NCI-H82 treated with DMSO at 0.1 percent for 48 hours (cell line): ENCODE data around the gene HES1.
"Not testable (repeated sequence)": the region's sequence is repeated elsewhere in the genome, so short reads cannot be mapped to it uniquely, and the experiment has no call there.

Experiments used
- DNase-seq: peaks from one replicate; lab custom pipeline; 2025; ENCODE audit not compliant: unreplicated experiment; lab: John Stamatoyannopoulos, UW

HES1 gene, protein sequence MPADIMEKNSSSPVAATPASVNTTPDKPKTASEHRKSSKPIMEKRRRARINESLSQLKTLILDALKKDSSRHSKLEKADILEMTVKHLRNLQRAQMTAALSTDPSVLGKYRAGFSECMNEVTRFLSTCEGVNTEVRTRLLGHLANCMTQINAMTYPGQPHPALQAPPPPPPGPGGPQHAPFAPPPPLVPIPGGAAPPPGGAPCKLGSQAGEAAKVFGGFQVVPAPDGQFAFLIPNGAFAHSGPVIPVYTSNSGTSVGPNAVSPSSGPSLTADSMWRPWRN

DNA sequence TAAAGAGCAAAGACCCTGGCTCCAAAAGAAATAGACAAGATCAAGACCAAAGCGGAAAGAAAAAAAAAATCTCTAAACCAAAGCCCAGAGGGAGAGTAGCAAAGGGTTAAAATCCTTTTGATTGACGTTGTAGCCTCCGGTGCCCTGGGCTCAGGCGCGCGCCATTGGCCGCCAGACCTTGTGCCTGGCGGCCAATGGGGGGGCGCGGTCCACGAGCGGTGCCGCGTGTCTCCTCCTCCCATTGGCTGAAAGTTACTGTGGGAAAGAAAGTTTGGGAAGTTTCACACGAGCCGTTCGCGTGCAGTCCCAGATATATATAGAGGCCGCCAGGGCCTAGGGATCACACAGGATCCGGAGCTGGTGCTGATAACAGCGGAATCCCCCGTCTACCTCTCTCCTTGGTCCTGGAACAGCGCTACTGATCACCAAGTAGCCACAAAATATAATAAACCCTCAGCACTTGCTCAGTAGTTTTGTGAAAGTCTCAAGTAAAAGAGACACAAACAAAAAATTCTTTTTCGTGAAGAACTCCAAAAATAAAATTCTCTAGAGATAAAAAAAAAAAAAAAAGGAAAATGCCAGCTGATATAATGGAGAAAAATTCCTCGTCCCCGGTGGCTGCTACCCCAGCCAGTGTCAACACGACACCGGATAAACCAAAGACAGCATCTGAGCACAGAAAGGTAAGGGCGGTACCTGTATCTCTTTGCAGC is at the start of gene HES1:
TSS of gene HES1 (plus strand) at position 343 of the 713 bp plus-strand sequence. CDS start at position 576, 233 bp downstream.
- peak; percentile 88 for DNase-seq

DNA sequence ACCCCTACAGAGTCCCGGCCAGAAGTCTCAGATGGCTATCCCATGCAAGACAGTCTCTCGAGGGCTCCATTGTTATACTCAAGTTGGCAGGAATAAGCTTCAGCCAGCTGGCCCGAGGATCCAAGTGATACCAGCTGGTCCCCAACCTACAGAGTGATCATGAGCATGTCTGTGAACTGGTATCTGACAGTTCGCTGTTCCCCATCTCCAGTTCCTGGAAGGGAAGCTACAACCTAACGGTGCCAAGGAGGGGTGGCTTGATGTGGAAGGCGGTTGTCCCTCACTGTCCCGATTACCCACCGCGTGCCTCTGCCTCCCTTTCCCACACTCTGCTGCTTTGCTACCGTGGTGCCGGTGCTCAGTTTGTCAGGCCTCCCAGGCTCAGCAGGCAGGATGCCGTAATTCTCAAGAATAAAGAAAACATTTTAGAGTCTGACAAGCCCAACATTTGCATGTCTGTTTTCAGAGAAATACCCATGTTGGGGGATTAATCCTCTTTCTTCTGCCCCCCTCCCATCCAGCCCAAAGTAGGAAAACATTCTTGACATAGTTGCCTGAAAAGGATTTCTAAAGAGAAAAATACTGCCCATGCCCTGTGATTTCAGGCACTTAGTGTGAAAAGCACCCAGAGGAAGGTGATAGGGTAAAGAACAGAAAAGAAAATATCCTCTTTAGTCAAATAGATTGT is 49.4 kb upstream of the HES1 start:
- no peak for DNase-seq

DNA sequence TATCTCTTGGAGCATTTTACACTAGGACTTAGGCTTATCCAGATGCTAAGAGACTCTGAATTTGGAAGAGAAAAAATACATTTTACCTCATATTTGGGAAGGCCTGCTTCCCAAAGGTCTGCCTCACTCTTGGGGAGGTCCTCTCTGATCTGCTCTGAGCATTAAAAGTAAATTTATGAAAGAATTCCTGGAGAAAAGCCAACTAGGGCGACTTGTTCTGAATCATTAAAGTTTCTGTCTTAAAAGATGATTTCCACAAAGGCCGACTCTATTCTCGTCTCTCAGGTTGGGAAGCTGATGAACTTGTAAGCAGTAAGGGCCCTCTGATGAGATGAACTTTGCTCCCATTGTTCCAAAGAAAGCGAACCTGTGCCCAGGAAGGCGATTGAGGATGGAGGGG is 48.7 kb upstream of the HES1 start:
- DNase-seq = no peak

DNA sequence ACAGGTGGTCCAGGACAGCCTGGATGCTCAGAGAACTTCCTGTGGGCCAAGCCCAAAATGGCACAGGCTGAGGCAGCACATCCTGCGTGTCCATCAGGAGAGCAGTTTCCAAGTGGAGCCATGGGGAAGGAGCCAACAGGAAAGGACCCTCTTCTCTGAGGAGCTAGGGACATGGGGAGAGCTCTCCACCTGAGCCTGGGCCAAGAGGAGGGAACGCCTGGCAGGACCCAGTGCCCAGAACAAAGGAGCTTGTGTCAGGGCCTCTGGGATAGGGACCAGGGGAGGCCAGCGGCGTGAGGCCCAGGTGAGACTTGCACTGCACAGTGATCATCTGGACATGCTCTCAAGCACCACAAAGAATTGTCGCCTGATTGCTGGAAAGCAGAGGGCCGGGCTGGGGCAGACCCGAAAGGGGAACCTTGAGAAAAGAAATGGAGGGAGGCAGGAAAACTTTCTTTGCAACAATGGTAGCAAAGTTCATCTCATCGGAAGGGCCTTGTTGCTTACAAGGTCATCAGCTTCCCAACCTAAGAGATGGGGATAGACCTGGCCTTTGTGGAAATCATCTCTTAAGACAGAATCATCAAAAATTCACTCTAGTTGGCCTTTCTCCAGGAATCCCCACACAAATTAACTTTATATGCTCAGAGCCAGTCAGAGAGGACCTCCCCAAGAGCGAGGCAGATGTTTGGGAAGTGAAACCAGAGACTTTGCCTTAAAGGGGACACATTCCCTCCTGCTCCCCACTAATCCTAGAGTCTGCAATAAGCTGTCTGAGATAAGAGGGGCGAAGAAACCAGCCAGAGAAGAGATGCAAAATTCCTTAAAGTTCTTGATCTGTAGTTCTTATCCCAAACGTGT is 47.7 kb upstream of the HES1 start:
- DNase-seq = no peak

DNA sequence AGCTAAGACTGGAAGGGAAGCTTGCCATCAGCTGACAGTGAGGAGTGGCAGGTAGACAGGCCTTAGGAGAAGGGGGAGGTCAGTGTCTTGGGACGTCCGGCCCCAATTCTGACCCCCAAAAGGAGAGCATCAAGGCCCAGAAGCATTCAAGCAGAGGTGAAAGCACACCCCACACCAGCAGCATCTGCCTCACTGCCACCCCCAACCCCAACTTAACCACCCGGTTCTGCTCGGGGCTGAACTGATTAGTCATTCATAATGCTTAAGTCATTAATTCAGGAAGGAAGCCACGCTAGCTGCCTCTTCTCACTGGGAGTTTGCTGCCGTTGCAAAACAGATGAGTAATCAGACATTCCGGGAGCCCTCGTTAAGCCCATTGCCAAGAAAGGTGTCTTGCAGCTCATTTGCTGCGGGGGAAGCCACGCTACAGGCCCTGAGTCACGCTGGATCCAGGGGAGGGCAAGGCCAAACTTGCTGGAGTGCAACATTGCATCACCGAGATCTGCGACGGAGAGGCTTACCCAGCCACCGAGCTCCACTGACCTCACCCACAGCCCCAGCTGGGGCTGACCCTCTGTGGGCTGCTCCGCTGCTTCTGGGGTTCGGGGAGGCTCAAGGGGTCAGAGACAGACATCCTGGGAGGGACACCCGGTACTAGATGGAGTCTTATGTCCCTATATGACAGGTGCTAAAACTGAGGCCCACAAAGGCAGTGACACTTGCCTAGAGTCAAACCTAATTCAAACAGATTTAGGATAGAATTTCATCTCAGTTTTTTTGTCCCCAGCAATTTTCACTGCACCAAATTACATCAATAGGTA is 46.4 kb upstream of the HES1 start:
- no peak for DNase-seq

DNA sequence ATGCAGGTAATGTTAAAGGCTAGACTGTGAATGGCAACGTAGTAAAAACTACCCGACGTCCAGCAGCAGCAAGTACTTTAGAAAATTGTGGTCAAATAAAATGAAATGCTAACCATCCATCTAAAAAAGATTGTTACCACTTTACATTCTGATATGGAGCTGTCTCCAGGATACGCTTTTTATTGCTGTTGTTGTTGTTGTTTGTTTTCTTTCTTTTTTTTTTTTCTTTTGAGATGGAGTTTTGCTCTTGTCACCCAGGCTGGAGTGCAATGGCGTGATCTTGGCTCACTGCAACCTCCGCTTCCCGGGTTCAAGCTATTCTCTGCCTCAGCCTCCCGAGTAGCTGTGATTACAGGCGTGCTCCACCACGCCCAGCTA is 45.8 kb upstream of the HES1 start:
- DNase-seq = not testable (repeated sequence)

DNA sequence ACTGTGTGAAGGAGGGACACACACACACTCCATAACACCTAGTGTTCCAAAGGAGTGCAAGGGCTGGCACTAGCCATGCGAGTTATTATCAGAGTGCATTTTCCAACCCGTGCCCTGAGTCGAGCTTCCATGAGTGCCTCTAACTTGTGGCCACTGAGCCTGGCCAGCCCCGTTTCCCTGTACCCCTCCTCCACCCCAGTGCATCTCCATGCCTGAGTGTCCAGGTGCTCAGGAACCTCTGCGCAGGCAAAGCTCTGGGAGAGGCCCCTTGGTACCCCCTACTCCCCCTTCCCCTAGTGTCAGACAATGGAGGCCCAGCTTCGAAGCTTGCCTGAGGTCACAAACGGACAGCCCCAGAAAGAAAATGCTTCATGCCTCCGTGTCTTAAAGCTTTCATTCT is 45.2 kb upstream of the HES1 start:
- no peak for DNase-seq

DNA sequence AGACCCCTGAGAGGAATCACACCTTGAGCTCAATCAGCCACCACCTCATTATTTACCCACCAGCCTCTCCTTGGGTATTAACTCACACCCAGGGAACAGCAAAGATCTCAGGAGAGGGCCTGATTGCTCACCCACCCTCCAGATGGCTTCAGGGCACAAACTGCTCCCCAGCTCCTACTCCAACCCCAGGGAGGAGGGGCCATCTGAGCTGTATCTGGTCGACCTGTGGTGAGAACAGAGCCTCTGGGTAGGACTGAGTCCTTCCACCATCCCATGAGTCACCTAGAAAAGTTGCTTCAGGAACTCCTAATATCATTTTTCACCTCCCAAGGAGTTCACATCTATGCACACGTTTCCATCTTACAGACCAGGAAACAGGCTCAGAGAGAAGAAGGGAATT is 44.8 kb upstream of the HES1 start:
- DNase-seq = no peak

DNA sequence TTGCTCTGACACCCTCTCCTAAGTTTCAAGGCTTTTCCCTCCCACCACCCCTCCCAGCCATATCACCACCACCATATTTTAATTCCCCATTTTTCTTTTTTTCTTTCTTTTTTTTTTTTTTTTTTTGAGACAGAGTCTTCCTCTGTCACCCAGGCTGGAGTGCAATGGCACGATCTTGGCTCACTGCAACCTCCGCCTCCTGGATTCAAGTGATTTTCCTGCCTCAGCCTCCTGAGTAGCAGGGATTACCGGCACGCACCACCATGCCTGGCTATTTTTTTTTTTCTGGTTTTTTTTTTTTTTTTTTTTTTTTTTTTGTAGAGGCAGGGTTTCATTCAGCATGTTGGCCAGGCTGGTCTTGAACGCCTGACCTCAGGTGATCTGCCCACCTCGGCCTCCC is 44.1 kb upstream of the HES1 start:
- DNase-seq = not testable (repeated sequence)

DNA sequence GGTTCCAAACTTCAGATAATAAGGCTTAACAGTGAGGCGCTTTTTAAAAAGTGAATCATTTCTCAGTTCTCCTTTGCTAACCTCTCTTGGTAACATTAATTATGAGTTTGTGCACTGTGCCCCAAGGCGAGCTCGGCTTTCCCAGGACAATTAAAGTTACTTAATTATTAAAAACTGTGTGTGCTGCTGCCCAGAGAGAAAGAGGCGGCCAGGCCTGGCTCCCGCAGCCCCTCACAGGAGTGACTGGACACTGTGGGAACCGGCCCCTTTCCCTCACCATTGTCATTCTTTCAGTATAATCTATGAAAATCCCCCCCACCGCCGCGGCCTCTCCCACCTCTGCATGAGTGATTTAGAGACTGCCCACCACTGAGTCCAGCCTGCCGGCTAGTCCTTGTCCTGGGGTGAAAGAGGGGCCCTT is 43.1 kb upstream of the HES1 start:
- no peak for DNase-seq

DNA sequence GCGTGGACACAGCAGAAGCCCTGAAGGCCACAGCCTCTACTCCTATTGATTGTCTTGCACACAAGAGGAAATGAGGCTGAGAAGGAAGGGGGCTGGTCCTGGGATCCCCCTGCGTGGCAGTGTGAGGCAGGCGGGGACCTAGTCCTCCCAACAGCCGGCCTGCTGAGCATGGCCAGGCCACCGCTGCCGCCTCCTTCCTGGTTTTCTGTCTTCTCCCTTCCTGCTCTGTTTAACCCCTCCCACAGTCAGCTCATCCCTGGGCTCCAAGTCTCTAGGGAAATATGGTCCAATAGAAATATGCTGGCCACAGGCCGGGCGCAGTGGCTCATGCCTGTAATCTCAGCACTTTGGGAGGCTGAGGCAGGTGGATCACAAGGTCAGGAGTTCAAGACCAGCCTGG is 42.1 kb upstream of the HES1 start:
- no peak for DNase-seq

DNA sequence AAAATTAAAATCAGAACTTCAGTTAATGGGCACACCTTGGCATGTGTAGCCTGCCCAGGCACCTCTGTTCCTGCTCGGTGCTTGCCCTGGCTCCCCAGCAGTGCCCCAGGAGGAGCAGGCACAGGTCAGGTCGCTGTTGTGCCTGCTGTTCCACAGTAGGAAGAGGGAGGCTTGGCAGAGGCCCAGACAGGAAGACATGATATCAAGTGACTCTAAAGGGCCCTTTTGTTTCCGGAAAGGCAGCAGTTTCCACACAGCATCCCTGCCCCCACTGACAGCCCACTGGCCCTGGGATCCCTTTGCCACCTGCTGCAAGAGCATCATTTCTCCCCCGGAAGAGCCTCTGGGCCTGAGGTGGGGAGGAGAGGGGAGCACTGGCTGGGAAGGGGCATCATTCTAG is 40.5 kb upstream of the HES1 start:
- no peak for DNase-seq

DNA sequence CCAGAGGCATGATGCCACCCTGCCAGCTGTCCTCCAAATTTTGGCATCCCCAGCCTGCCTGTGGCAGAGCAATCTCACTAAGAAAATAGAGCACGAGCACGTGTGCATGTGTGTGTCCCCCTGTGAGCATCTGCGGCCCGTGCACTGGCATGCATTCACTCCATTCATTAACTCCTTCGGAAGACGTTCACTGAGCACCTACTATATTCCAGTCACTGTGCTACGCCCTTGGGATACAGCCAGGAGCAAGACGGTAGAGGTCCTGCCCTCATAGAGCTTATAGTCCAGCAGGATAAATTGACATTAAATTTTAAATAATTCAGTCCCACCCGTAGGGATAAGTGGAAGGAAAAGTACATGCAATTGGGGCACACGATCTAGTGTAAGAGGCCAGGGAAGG is 40.0 kb upstream of the HES1 start:
- DNase-seq = no peak

DNA sequence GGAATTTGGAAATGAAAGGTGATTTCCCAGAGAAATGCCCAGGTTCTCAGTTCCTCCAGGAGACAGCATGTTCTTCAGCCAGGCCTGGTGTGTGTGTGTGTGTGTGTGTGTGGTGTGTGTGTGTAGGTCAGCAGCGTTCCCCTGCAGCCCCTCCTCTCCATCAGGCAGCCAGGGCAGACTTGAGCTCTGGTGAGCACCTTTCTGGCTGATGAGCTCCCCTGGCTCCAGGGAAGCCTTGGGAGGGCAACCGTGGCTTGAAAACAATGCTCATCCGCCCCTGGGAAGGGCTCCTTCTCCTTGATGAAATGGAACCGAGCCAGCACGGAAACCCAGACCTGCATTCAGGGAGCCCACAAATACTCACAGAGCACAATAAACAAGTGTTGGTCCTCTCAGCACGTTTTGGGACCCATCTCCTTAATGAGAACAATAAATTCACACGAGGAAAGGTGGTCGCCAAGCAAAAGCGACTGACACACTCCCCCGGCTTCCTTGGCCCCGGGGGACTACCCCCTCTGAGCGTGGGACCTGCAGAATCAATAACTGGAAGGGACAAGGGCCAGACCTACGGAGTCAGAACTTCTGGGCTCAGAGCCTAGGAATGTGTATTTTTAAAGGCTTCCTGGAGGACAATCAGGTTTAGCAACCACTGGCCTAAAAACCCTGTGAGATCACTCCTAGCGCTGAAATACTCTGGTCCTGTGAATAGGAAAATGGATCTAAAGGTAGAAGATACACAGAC is 38.6 kb upstream of the HES1 start:
- no peak for DNase-seq

DNA sequence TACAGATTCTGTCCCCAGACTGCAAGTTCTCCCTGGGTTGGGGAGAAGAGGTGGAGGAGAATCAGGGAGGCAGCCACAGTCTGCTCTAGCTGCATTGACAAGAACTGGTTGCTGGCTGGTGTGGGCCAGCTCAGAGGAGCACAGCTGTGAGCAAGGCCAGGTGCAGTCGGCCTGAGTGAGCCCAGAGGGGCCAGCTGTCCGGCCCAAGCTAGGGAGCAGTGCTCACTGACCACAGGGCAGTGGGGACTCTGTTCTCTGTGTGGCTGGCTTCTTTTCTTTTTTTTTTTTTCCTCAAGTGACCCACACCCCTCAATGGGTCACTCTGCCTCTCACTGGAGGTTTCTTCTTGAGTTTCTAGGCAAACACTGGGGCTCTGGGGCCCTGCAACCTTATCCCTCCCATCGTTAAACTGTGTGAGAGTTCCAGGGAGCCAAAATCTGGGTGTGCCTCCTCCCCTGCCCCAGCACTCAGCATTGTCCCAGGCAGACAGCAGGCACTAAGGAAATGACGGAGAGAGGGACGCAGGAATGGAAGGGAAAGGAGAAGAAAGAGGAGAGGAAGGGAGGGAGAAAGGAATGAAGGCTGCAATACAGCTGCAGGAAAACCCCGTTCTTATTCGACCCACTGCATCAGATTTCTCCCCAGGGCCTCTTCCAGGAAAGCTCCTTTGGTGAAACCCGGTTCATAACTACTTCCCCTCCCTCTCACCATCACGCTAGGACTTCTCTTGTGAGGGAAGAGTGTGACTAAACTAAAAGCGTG is 37.7 kb upstream of the HES1 start:
- DNase-seq = no peak

DNA sequence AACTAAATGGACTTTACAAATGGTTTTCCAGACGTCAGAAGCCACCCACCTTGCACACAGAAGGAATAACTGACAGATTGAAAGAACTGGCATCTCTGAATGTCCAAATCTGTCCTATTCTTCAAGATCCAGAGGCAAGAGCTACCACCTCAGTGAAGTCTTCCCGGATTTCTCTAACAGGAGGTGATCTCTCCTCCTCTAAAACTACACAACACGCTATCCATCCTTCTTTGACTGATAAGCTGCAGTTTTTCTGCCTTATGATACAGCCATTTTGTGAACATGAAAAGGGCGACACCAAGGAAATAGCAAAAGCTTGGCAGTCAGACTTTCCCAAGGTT is 37.1 kb upstream of the HES1 start:
- no peak for DNase-seq

DNA sequence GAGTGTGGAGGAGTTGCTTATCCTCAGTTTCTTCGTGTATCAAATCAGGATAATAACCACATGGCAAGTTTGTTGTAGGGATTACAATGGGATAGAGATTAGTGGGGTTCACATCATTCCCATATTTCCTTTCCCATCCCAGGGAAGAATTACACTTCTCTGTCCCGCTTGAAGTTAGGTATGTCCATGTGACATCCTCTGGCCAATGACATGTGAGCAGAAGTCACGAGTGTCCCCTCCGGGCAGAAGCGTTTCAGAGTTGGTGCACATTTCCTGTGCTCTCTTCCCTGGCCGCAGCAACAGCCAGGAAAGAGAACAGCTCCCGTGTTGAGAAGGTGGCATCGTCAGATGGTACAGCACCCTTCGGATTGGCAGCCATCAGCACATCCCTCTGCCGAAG is 36.7 kb upstream of the HES1 start:
- no peak for DNase-seq

DNA sequence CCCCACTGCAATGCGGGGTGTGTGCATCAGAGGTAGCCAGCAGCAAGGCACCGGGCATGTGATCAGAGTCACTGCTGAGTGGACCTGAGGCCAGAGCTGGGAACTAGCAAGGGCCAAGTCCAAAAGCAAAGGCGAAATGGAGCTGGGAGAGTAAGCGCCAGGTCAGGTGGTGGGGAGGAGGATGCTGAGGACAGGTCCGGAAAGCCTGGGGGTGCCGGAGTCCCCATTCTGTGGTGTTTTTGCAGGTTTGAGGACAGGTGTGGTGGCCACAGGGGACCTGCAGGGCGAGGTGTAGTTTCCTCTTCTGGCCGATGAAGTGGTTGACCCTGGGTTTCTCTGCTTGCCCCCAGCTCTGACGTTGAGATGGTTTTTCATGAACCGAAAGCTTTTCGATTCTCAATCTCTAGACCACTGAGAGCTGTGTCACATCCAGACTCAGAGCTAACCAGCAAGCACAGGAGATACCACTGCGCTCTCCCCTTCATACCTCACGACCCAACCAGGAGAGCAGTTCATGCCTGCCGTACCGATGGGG is 35.0 kb upstream of the HES1 start:
- no peak for DNase-seq
